ENCODE measurements around the gene DOCK6.
A peak's percentile ranks its signal among the peaks of the same experiment; 100 is the strongest.

Gene DOCK6

GRCh38 chr19:11194656-11195558 is 67.4 kb downstream of the DOCK6 start:
- H3K4me3 ChIP-seq (replicated peaks; ENCODE audit: low read depth, low read length) = peak overlapping the region; percentile 57
- TF ChIP-seq CTCF (IDR thresholded peaks at IDR 0.05; ENCODE audit: low read length, missing control alignments) = no peak
- peak; percentile 47 for DNase-seq (ENCODE audit: low read depth)

- no peak for TF ChIP-seq CTCF (IDR thresholded peaks at IDR 0.05; ENCODE audit: low read length, missing control alignments)
- no peak for DNase-seq (ENCODE audit: low read depth)
- peak overlapping the region; percentile 57 for H3K4me3 ChIP-seq (replicated peaks; ENCODE audit: low read depth, low read length)
These were observed 68.2 kb downstream of the DOCK6 start for GRCh38 chr19:11194173-11194572.

GRCh38 chr19:11192957-11193939 is 69.1 kb downstream of the DOCK6 start:
- no peak for DNase-seq (ENCODE audit: low read depth)
- TF ChIP-seq CTCF (IDR thresholded peaks at IDR 0.05; ENCODE audit: low read length, missing control alignments) = no peak
- no peak overlapping the region for H3K4me3 ChIP-seq (replicated peaks; ENCODE audit: low read depth, low read length)

GRCh38 chr19:11191934-11192333 is 70.4 kb downstream of the DOCK6 start:
- no peak for DNase-seq (ENCODE audit: low read depth)
- no peak overlapping the region for H3K4me3 ChIP-seq (replicated peaks; ENCODE audit: low read depth, low read length)
- no peak for TF ChIP-seq CTCF (IDR thresholded peaks at IDR 0.05; ENCODE audit: low read length, missing control alignments)

- no peak for TF ChIP-seq CTCF (IDR thresholded peaks at IDR 0.05; ENCODE audit: low read length, missing control alignments)
- no peak overlapping the region for H3K4me3 ChIP-seq (replicated peaks; ENCODE audit: low read depth, low read length)
- peak; percentile 57 for DNase-seq (ENCODE audit: low read depth)
These were observed 71.0 kb downstream of the DOCK6 start for GRCh38 chr19:11191273-11191755.

- H3K4me3 ChIP-seq (replicated peaks; ENCODE audit: low read depth, low read length) = no peak overlapping the region
- TF ChIP-seq CTCF (IDR thresholded peaks at IDR 0.05; ENCODE audit: low read length, missing control alignments) = no peak
- DNase-seq (ENCODE audit: low read depth) = no peak
These were observed 71.8 kb downstream of the DOCK6 start for GRCh38 chr19:11190501-11190900.
